Left lung (tissue), 10 donors: ENCODE measurements around the gene KXD1. TPM values are rescaled to one million over a fixed set of nuclear protein-coding genes. Genes with fewer than 3 reads are reported as not detected.

Experiments
- ATAC-seq: fragments of 200-7000 bp; cut with Tn5 transposase; one replicate; pipeline ENCODE4 v1.9.1; 2020; ENCODE audit warnings: moderate library complexity
- DNase-seq, 4 donors: peaks; one replicate each; pipeline ENCODE4 v3.0.0-alpha.2; 2013 to 2020
- H3K27ac ChIP-seq, 2 donors: fragments of 200-600 bp; sonication (generic) in 1 of 2; one replicate each; pipeline versions ENCODE4 v1.5.0 to v1.8.0; 2020 to 2021
- H3K27me3 ChIP-seq, 2 donors: fragments of 200-600 bp; sonication (generic) in 1 of 2; one replicate each; pipeline versions ENCODE4 v1.5.0 to v1.8.0; 2020 to 2021
- H3K36me3 ChIP-seq, 2 donors: fragments of 200-600 bp; sonication (generic) in 1 of 2; one replicate each; pipeline versions ENCODE4 v1.5.0 to v1.8.0; 2020 to 2021
- H3K4me1 ChIP-seq, 2 donors: fragments of 200-600 bp; one replicate each; pipeline ENCODE4 v1.8.0; 2021
- H3K4me3 ChIP-seq, 2 donors: fragments of 200-600 bp; sonication (generic) in 1 of 2; one replicate each; pipeline versions ENCODE4 v1.5.0 to v1.8.0; 2020 to 2021; ENCODE audit warnings: mild to moderate bottlenecking in 1 of 2
- H3K9me3 ChIP-seq, 2 donors: fragments of 200-600 bp; sonication (generic) in 1 of 2; one replicate each; pipeline versions ENCODE4 v1.5.0 to v1.8.0; 2020 to 2021
- CTCF ChIP-seq, 2 donors: fragments of 200-600 bp; sonication (generic) in 1 of 2; IDR thresholded peaks; one replicate each; pipeline versions ENCODE4 v1.5.0 to v1.8.0; 2021; ENCODE audit warnings: antibody characterized with exemption in 2 of 2
- intact Hi-C, 2 donors: fragments of 100-400 bp; cut with DNase I; formaldehyde crosslinking; loops; one replicate each; pipeline versions ENCODE4 v1.11.2 to v1.14.2; 2022
- polyA plus RNA-seq, 6 donors: library from polyadenylated mRNA; unstranded; fragments of 120-200 nt; gene quantifications; one replicate each; pipeline ENCODE4 v1.2.1, GENCODE V29; 2013; ENCODE audit not compliant: insufficient read length in 6 of 6
- total RNA-seq, 2 donors: library from RNA; stranded (reverse); fragmentation: NEBNext Ultra II Directional; extraction: Animal tissue kit (Norgen Biotek cat#: 25700); gene quantifications; one replicate each; pipeline ENCODE4 v1.2.1, GENCODE V29; 2021
- donor health status: DM: no; HTN: yes; CAD: no.
- donor health status: DM: no; HTN: no; CAD: no.

The KXD1 gene
- total and polyA plus RNA-seq, 8 donors: 65.6 to 86.2 (median 71.2) TPM

DNA sequence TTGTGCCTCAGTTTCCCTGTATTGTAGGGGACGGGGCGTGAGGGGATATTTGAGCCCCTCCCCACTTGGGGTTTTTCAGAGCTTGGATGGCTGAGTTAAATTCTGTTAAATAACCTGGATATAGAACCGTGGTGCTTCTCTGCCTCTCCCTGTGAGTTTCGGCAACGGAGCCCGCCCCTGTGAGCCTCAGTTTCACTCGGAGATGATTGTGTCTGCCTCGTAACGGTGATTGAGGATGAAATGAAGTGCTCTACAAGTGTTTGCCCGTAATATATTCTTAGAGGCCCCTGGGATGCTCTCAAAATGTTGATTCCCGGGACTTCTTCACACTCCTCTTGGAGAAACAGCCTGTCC is 509 bp downstream of the KXD1 start:
- intact Hi-C loops: no loop called here
- no peak for DNase-seq
- peak overlapping the region; percentile 84 to 97 for H3K4me3 ChIP-seq
- ATAC-seq: no peak
- no peaks in the 10 kb centered on the region for H3K27me3 ChIP-seq
- peaks cover 5 to 25% of the 10 kb centered on the region in 2 donors for H3K4me1 ChIP-seq
- H3K36me3 ChIP-seq: peaks cover 0 to 19% of the 10 kb centered on the region in 2 donors
- TF ChIP-seq CTCF (IDR thresholded peaks at IDR 0.05): no peak
- H3K27ac ChIP-seq: peak overlapping the region; percentile 82 to 94
- no peaks in the 10 kb centered on the region for H3K9me3 ChIP-seq

- Histone ChIP-seq H3K4me1 (peaks cover 5 to 25% of the 10 kb centered on the region in 2 donors), H3K4me3 (peak overlapping the region; percentile 84 to 97), H3K27ac (peak overlapping the region; percentile 82 to 94), H3K27me3 (no peaks in the 10 kb centered on the region), H3K9me3 (no peaks in the 10 kb centered on the region), H3K36me3 (peaks cover 0 to 24% of the 10 kb centered on the region in 2 donors)
- ATAC-seq (no peak), DNase-seq (no peak)
- intact Hi-C loops: no loop called here
- no peak for TF ChIP-seq CTCF (IDR thresholded peaks at IDR 0.05)
These were observed 934 bp downstream of the KXD1 start for GRCh38 chr19:18558604-18559003.

- DNase-seq (no peak), ATAC-seq (no peak)
- Histone ChIP-seq H3K36me3 (peaks cover 0 to 35% of the 10 kb centered on the region in 2 donors), H3K27me3 (no peaks in the 10 kb centered on the region), H3K27ac (no peak overlapping the region), H3K4me3 (no peak overlapping the region), H3K9me3 (no peaks in the 10 kb centered on the region), H3K4me1 (peaks cover 5 to 25% of the 10 kb centered on the region in 2 donors)
- no peak for TF ChIP-seq CTCF (IDR thresholded peaks at IDR 0.05)
- intact Hi-C loops: loop anchor here in 1 of 2 donors (10.0 kb wide), 1 partner anchor 95 kb away; no protein-coding TSS in a partner anchor
These were observed 2.0 kb downstream of the KXD1 start for GRCh38 chr19:18559685-18560084.

- Histone ChIP-seq H3K4me1 (peaks cover 5 to 23% of the 10 kb centered on the region in 2 donors), H3K27me3 (no peaks in the 10 kb centered on the region), H3K36me3 (peaks cover 0 to 59% of the 10 kb centered on the region in 2 donors), H3K27ac (peak overlapping the region; percentile 9 to 50), H3K4me3 (no peak overlapping the region), H3K9me3 (no peaks in the 10 kb centered on the region)
- intact Hi-C loops: loop anchor here in 1 of 2 donors (10.0 kb wide), 1 partner anchor 97 kb away; no protein-coding TSS in a partner anchor
- TF ChIP-seq CTCF (IDR thresholded peaks at IDR 0.05): no peak
- DNase-seq: no peak
- no peak for ATAC-seq
These were observed 4.4 kb downstream of the KXD1 start for GRCh38 chr19:18562086-18562485.

DNA sequence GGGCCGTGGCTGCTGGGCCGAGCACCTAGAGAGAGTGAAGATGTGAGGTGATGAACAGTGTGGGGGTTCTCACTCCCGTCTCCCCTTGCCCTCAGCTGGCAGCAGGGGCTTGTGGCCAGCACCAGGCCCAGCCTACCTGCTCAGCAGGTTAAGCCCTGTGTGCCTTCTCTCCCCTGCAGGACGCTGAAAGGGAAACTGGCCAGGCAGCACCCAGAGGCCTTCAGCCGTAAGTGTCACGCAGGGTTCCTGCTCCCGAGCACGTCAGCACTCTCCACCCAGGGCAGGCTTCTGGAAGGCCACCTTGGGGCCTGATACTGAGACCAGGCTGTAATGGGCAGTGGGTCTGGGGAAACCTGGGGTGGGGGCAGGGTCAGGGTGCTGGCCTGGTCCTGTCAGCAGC is 9.3 kb downstream of the KXD1 start:
- ATAC-seq (no peak), DNase-seq (no peak)
- H3K4me1 ChIP-seq: peaks cover 0 to 7% of the 10 kb centered on the region in 2 donors
- H3K36me3 ChIP-seq: peaks cover 0 to 82% of the 10 kb centered on the region in 2 donors
- no peak for TF ChIP-seq CTCF (IDR thresholded peaks at IDR 0.05)
- intact Hi-C loops: loop anchor here in 1 of 2 donors (10.0 kb wide), 1 partner anchor 102 kb away; no protein-coding TSS in a partner anchor
- H3K4me3 ChIP-seq: no peak overlapping the region
- H3K9me3 ChIP-seq: no peaks in the 10 kb centered on the region
- H3K27ac ChIP-seq: no peak overlapping the region
- no peaks in the 10 kb centered on the region for H3K27me3 ChIP-seq
